SKM-1 treated with dmso at 0.1 percent for 144 hours (cell line): ENCODE data around the gene SECISBP2.
A peak's percentile ranks its signal among the peaks of the same experiment; 100 is the strongest.
"Not testable (repeated sequence)": the region's sequence is repeated elsewhere in the genome, so short reads cannot be mapped to it uniquely, and the experiment has no call there.

Experiments
- DNase-seq: peaks from one replicate; lab custom pipeline; 2025; ENCODE audit not compliant: unreplicated experiment; lab: John Stamatoyannopoulos, UW

SECISBP2 gene

GRCh38 chr9:89309608-89310474 is 8.5 kb upstream of the SECISBP2 start:
- DNase-seq, result no peak

- peak; percentile 94 for DNase-seq
Observed at GRCh38 chr9:89310475-89311345, 7.6 kb upstream of the SECISBP2 start, which contains the start of gene CKS2. CKS2 (plus strand) TSS chr9:89311195; CDS start chr9:89311293, 98 bp downstream.

- DNase-seq, result no peak
Observed at GRCh38 chr9:89311346-89312221, 6.7 kb upstream of the SECISBP2 start.

- no peak for DNase-seq
Observed at GRCh38 chr9:89312222-89312571, 6.1 kb upstream of the SECISBP2 start.

GRCh38 chr9:89313842-89314241 is 4.5 kb upstream of the SECISBP2 start:
- no peak for DNase-seq

- no peak for DNase-seq
Observed at GRCh38 chr9:89314955-89315354, 3.3 kb upstream of the SECISBP2 start.

- no peak for DNase-seq
Observed at GRCh38 chr9:89315482-89315881, 2.8 kb upstream of the SECISBP2 start.

GRCh38 chr9:89317282-89317681 is 1.0 kb upstream of the SECISBP2 start:
- DNase-seq, result no peak

- DNase-seq, result no peak
Observed at GRCh38 chr9:89319015-89319905, 960 bp downstream of the SECISBP2 start.

- no peak for DNase-seq
Observed at GRCh38 chr9:89323390-89323789, 5.1 kb downstream of the SECISBP2 start.

- DNase-seq, result no peak
Observed at GRCh38 chr9:89325733-89326132, 7.4 kb downstream of the SECISBP2 start.

GRCh38 chr9:89328064-89328463 is 9.8 kb downstream of the SECISBP2 start:
- no peak for DNase-seq

- DNase-seq, result no peak
Observed at GRCh38 chr9:89329917-89330316, 11.6 kb downstream of the SECISBP2 start.

GRCh38 chr9:89330513-89330912 is 12.2 kb downstream of the SECISBP2 start:
- no peak for DNase-seq

- no peak for DNase-seq
Observed at GRCh38 chr9:89339807-89340206, 21.5 kb downstream of the SECISBP2 start.

GRCh38 chr9:89340332-89340731 is 22.0 kb downstream of the SECISBP2 start:
- DNase-seq, result no peak

GRCh38 chr9:89342213-89342612 is 23.9 kb downstream of the SECISBP2 start:
- no peak for DNase-seq

GRCh38 chr9:89342948-89343347 is 24.6 kb downstream of the SECISBP2 start:
- DNase-seq, result no peak

- DNase-seq, result not testable (repeated sequence)
Observed at GRCh38 chr9:89343812-89344211, 25.5 kb downstream of the SECISBP2 start.

- DNase-seq, result no peak
Observed at GRCh38 chr9:89345476-89345875, 27.2 kb downstream of the SECISBP2 start.
